HepG2 (cell line): ENCODE data around the gene PARD3. TPM values are rescaled to one million over a fixed set of nuclear protein-coding genes. Genes with fewer than 3 reads are reported as not detected.

ENCODE experiments used
- ATAC-seq: fragments of 200-7000 bp; cut with Tn5 transposase; 3 replicates; pipeline ENCODE4 v1.9.1; 2020; ENCODE audit warnings: mild to moderate bottlenecking, moderate library complexity
- BruUV-seq: library from RNA; stranded (reverse); fragments of 400-500 nt; replicated peaks from 2 replicates; lab custom pipeline; 2021; lab: Mats Ljungman, UMichigan
- CTCF ChIA-PET: fragments of 300-600 bp; formaldehyde crosslinking; extraction: SDS; loops from one replicate; lab custom pipeline; 2021; ENCODE audit warnings: low total read pairs, inconsistent platforms, low intra/inter-chr PET ratio; lab: Yijun Ruan, JAX
- POLR2A ChIA-PET: fragments of 350-600 bp; sonication (Branson Sonifier 250); formaldehyde crosslinking; loops from one replicate; lab custom pipeline; 2020; ENCODE audit warnings: antibody characterized with exemption, inconsistent platforms; lab: Yijun Ruan, JAX
- DNase-seq: peaks from one replicate; pipeline ENCODE4 v3.0.0-alpha.2; 2015; ENCODE audit warnings: low spot score
- FAIRE-seq: peaks from 3 replicates; lab custom pipeline; 2011; peaks lifted over from hg19 to GRCh38; lab: Jason Lieb, UNC
- H2AFZ ChIP-seq: one replicate; pipeline ENCODE4 v1.6.1; 2011; ENCODE audit warnings: low read length, inconsistent platforms
- H3K27ac ChIP-seq: fragments of 300-600 bp; 3 replicates; pipeline ENCODE4 v1.8.0; 2011; ENCODE audit warnings: mixed run types, mild to moderate bottlenecking, mixed read lengths, low read length, inconsistent platforms; ENCODE audit not compliant: insufficient read depth; ENCODE audit errors: extremely low read length
- H3K27me3 ChIP-seq, 2 experiments: fragments of 200-600 bp in 1 of 2; 2 replicates in 1 of 2; 3 replicates in 1 of 2; pipeline versions ENCODE4 v1.6.0 to v1.8.0; 2011; ENCODE audit warnings: low read length in 2 of 2, mild to moderate bottlenecking in 2 of 2, moderate library complexity in 2 of 2, inconsistent platforms in 1 of 2; ENCODE audit not compliant: insufficient read depth in 2 of 2, control insufficient read depth in 1 of 2
- H3K36me3 ChIP-seq, 2 experiments: fragments of 200-600 bp in 1 of 2; replicated peaks in 1 of 2; 2 replicates in 1 of 2; 3 replicates in 1 of 2; pipeline versions ENCODE4 v1.5.1 to v1.8.0; 2011; ENCODE audit warnings: low read length in 2 of 2, inconsistent platforms in 1 of 2; ENCODE audit not compliant: insufficient read depth in 2 of 2, control insufficient read depth in 1 of 2
- H3K4me1 ChIP-seq: 2 replicates; pipeline ENCODE4 v1.5.1; 2012; ENCODE audit warnings: low read length, inconsistent platforms; ENCODE audit not compliant: insufficient read depth
- H3K4me2 ChIP-seq: 2 replicates; pipeline ENCODE4 v1.6.0; 2011; ENCODE audit warnings: low read depth, low read length, inconsistent platforms
- H3K4me3 ChIP-seq, 3 experiments: fragments of 200-600 bp in 1 of 3; sonication (generic), shearing (Covaris generic) in 1 of 3; replicated peaks in 1 of 3; 2 replicates each; pipeline ENCODE4 v1.5.1; 2011 to 2016; ENCODE audit warnings: low read length in 3 of 3, inconsistent platforms in 2 of 3, low read depth in 2 of 3, mild to moderate bottlenecking in 2 of 3, control low read depth in 1 of 3, mixed read lengths in 1 of 3; ENCODE audit not compliant: insufficient read depth in 1 of 3
- H3K79me2 ChIP-seq: one replicate; pipeline ENCODE4 v1.6.1; 2011; ENCODE audit warnings: low read length, inconsistent platforms; ENCODE audit not compliant: insufficient read depth
- H3K9ac ChIP-seq: 2 replicates; pipeline ENCODE4 v1.6.0; 2011; ENCODE audit warnings: mild to moderate bottlenecking, low read depth, low read length, inconsistent platforms; ENCODE audit not compliant: insufficient read depth
- H3K9me3 ChIP-seq: 2 replicates; pipeline ENCODE4 v1.5.1; 2012; ENCODE audit warnings: mild to moderate bottlenecking, low read length
- H4K20me1 ChIP-seq: 2 replicates; pipeline ENCODE4 v1.6.0; 2011; ENCODE audit warnings: inconsistent platforms, mild to moderate bottlenecking, low read length, moderate library complexity; ENCODE audit not compliant: insufficient read depth
- AGO2 ChIP-seq: fragments of 200-400 bp; formaldehyde crosslinking; optimal IDR thresholded peaks from 2 replicates; pipeline ENCODE3; 2017; ENCODE audit warnings: mild to moderate bottlenecking, low read depth, low read length, moderate library complexity
- AHDC1 ChIP-seq: sonication (generic); formaldehyde crosslinking; IDR thresholded peaks from 2 replicates; pipeline ENCODE4 v1.5.1; 2020; ENCODE audit warnings: mild to moderate bottlenecking, missing genetic modification reagents, borderline replicate concordance
- ONECUT2 ChIP-seq: sonication (generic); formaldehyde crosslinking; IDR thresholded peaks from 2 replicates; pipeline ENCODE4 v1.4.0; 2020; ENCODE audit warnings: missing genetic modification reagents
- SPEN ChIP-seq: sonication (generic); formaldehyde crosslinking; IDR thresholded peaks from 2 replicates; pipeline ENCODE4 v1.5.1; 2020; ENCODE audit warnings: low read depth, mild to moderate bottlenecking, missing genetic modification reagents
- ZNF225 ChIP-seq: sonication (generic); formaldehyde crosslinking; IDR thresholded peaks from 2 replicates; pipeline ENCODE4 v1.4.0; 2020; ENCODE audit warnings: mild to moderate bottlenecking, missing genetic modification reagents
- ZNF687 ChIP-seq: sonication (generic); formaldehyde crosslinking; IDR thresholded peaks from 2 replicates; pipeline ENCODE4 v1.5.1; 2020; ENCODE audit warnings: mild to moderate bottlenecking, missing genetic modification reagents, moderate library complexity
- WGBS: methylation state at CpG from one replicate; pipeline ENCODE4 v1.1.6; 2017; ENCODE audit warnings: low lambda C conversion rate; 5-methylcytosine and 5-hydroxymethylcytosine counted together
- in situ Hi-C: cut with HindIII; loops from 2 replicates; pipeline ENCODE4 v1.10.0; 2017; ENCODE audit warnings: low pct_unique_long_range_greater_than_20kb; ENCODE audit not compliant: extremely low pct_ligation_motif_present
- intact Hi-C: fragments of 100-400 bp; cut with micrococcal nuclease; formaldehyde crosslinking; loops from one replicate; pipeline ENCODE4 v1.10.0; 2022; ENCODE audit not compliant: unreplicated experiment
- polyA plus RNA-seq, 8 experiments: library from polyadenylated mRNA; depleted of rRNA in 3 of 8; stranded (reverse) in 7 of 8; unstranded in 1 of 8; fragments of >200 nt; fragmentation: Illumina TruSeq in 4 of 8; extraction: Trizol in 4 of 8; gene quantifications; 2 replicates each; pipeline versions ENCODE4 v1.2.1 to v1.2.3, GENCODE V29; 2011 to 2016; ENCODE audit warnings: low read depth in 4 of 8, missing spikeins in 1 of 8, mixed read lengths in 1 of 8; ENCODE audit not compliant: insufficient read depth in 1 of 8
- total RNA-seq, 5 experiments: library from RNA; depleted of rRNA; stranded (reverse); fragments of >200 nt; fragmentation: Illumina TruSeq; extraction: Trizol; gene quantifications; 2 replicates each; pipeline ENCODE4 v1.2.3, GENCODE V29; 2016; ENCODE audit warnings: low read depth in 1 of 5
- TF ChIP-seq, protein P1 (sequence below): sonication (generic); formaldehyde crosslinking; IDR thresholded peaks from 2 replicates; pipeline ENCODE4 v1.4.0; 2020; ENCODE audit warnings: missing genetic modification reagents, mild to moderate bottlenecking, borderline replicate concordance
- TF ChIP-seq, protein P2 (sequence below): sonication (generic); formaldehyde crosslinking; IDR thresholded peaks from 2 replicates; pipeline ENCODE4 v1.5.0; 2020; ENCODE audit warnings: mild to moderate bottlenecking, missing genetic modification reagents

PARD3 gene
- total and polyA plus RNA-seq, 2 of the 13 experiments (the other 11 are each of a cell fraction or from before 2014, with no cell fraction given): 40.9 to 60.0 TPM

DNA sequence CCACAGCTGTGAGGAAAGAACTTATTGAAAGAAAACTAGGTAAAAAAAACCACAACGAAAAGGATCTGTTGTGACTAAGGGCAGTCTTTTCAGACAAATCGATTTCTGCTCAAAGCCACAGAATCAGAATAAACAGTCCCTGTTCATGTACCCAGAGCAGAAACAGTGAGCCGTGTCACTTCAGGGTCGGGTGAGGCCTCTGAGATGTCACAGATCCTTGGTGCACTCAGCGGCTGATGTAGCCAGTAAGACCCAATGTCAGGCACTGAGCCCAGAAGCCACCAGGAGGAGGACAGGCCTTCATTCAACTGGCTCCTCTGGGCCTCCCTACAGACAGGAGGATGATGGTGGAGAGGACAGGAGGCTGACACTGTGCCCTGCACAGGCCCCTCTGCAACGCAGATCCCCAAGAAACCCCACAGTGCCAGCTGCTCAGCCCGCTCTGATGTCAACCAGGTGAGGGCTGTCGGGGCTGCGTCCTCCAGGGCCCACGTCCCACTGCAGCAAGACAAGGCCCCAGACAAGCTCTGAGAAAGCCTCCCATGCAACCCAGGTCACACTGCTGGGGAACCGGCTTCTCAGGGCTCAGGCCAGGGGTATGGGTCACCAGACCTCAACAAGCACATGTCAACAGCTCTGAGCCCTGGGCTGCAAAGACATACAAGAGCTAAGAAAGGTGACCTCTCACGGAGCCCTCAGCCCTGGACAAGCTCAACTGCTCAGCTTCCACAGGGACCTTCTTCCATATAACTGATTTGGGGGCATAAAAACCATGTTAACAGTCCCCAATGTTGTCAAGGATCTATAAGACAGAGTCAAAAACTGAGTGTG, 190.6 kb downstream of the PARD3 start:
- Histone ChIP-seq H3K4me2 (no peak overlapping the region), H3K4me1 (peaks cover 40% of the 10 kb centered on the region), H3K9ac (no peak overlapping the region), H2AFZ (no peak overlapping the region), H3K27ac (peak overlapping the region; percentile 9), H3K9me3 (no peaks in the 10 kb centered on the region), H3K36me3 (no peaks in the 10 kb centered on the region), H3K27me3 (no peaks in the 10 kb centered on the region), H3K79me2 (peaks cover 5% of the 10 kb centered on the region), H3K4me3 (no peak overlapping the region), H4K20me1 (peaks cover 5% of the 10 kb centered on the region; the same call in 1 of the 2 replicates)
- ChIA-PET POLR2A (no interaction called here), CTCF (no interaction called here)
- DNase-seq: peak; percentile 7
- ATAC-seq: peak; percentile 81
- 58% methylated on average over 3 of the region's 12 CpGs for WGBS
- intact Hi-C loops (no loop called here), in situ Hi-C loops (loop anchor here (25.0 kb wide), 2 partner anchors 487 to 1287 kb away; partner anchors contain the start of gene NRP1)
- FAIRE-seq: no peak
- no TSS peak for BruUV-seq
- TF ChIP-seq AHDC1 (CRISPR knock-in tag) (0 out of 2 replicates have a peak, but pooled peaks have one; percentile 24), ZNF687 (CRISPR knock-in tag) (peak; percentile 26; the same call in 1 of the 2 replicates), ONECUT2 (0 out of 2 replicates have a peak, but pooled peaks have one; percentile 30), SPEN (CRISPR knock-in tag) (no peak), ZNF225 (no peak), AGO2 (peak; percentile 19)
- TF ChIP-seq, protein P1, sequence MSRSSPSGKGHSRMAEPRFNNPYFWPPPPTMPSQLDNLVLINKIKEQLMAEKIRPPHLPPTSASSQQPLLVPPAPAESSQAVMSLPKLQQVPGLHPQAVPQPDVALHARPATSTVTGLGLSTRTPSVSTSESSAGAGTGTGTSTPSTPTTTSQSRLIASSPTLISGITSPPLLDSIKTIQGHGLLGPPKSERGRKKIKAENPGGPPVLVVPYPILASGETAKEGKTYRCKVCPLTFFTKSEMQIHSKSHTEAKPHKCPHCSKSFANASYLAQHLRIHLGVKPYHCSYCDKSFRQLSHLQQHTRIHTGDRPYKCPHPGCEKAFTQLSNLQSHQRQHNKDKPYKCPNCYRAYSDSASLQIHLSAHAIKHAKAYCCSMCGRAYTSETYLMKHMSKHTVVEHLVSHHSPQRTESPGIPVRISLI (CRISPR knock-in tag): peak; percentile 46; the same call in 1 of the 2 replicates
- TF ChIP-seq, protein P2, sequence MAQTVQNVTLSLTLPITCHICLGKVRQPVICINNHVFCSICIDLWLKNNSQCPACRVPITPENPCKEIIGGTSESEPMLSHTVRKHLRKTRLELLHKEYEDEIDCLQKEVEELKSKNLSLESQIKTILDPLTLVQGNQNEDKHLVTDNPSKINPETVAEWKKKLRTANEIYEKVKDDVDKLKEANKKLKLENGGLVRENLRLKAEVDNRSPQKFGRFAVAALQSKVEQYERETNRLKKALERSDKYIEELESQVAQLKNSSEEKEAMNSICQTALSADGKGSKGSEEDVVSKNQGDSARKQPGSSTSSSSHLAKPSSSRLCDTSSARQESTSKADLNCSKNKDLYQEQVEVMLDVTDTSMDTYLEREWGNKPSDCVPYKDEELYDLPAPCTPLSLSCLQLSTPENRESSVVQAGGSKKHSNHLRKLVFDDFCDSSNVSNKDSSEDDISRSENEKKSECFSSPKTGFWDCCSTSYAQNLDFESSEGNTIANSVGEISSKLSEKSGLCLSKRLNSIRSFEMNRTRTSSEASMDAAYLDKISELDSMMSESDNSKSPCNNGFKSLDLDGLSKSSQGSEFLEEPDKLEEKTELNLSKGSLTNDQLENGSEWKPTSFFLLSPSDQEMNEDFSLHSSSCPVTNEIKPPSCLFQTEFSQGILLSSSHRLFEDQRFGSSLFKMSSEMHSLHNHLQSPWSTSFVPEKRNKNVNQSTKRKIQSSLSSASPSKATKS (CRISPR knock-in tag): no peak
